NCI-H1105 treated with DMSO at 0.1 percent for 48 hours (cell line): ENCODE data around the gene MEMO1.
"Not testable (repeated sequence)": the region's sequence is repeated elsewhere in the genome, so short reads cannot be mapped to it uniquely, and the experiment has no call there.

Experiments
- DNase-seq: peaks from one replicate; lab custom pipeline; 2025; lab: John Stamatoyannopoulos, UW

Gene MEMO1

DNA sequence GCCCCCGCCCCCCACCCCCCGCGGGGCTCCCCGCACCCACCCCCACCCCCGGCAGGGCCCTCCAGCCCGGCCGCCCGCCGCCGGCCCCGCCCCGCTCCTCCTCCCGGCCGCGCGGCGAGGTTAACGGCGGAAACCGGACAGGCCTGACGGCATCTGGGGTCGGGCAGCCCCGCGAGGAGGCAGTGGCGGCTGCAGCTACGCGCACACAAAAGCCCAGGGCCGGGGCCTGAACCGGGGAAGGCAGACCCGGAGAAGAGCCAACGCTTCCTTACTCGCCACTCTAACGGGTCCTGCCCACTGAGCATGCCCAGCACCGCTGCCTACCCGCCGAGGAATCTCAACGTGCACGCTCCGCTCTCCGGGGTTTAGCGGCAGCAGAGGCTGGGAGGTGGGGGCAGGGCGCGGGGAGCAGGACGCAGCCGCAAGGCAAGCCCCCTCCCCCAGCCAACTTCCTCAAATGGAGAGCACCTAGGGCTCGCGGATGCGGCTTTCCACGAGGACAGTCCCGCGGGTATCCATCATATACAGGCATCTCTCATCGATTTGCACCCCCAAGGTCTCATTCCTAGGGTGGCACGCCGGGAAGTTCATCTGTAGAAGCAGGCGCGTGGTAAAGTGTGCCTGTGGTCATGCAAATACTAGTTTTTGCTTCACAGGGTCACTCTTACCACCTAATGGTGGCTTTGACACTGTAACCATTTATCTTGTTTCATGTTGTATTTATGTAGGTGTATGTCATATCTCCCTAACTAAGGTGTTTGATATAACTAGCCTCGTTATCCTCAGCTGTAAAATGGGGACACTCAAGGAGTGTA, at the start of gene MEMO1:
Gene MEMO1, minus strand, starts transcription at position 339 of the 815 bp plus-strand sequence. CDS start 761 bp downstream, outside the sequence.
- peak; percentile 87 for DNase-seq

DNA sequence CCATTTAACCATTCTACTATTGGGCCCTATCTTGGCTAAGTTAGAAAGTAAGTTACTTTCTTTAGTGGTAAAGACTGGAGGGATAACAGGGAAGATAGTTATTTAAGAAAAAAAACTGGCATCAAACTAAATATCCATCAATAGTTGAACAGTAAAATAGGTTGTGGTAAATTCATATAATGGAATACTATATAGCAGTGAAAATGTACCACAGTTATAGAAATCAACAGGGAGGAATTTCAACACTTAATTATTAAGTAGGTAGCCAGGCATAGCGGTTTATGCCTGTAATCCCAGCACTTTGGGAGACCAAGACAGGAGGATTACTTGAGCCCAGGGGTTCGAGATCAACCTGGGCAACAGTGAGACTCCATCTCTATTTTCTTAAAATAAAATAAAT, 49.5 kb upstream of the MEMO1 start:
- no peak for DNase-seq

GRCh38 chr2:32058130-32058529, 47.3 kb upstream of the MEMO1 start:
- no peak for DNase-seq

- DNase-seq, result not testable (repeated sequence)
Measured at GRCh38 chr2:32054583-32054982, 43.8 kb upstream of the MEMO1 start.

DNA sequence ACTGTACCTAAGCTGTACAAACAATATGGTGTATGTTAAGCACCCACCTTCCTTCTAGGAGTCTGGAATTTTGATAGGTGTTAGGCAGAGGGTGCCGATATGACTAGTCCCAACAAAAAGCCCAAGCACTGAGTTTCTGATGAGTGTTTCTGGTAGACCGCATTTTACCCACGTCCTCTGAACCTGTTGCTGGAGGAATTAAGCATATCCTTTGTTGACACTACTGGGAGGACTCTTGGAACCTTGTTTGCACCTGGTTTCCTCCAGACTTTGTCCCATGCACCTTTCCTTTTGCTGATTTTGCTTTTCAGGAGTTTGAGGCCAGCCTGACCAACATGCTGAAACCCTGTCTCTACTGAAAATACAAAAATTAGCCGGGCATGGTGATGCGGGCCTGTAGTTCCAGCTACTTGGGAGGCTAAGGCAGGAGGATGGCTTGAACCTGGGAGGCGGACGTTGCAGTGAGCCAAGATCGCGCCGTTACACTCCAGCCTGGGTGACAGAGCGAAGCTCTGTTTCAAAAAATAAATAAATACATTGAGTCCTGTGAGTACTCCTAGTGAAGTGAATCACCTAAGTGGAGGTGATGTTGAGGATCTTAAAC, 41.1 kb upstream of the MEMO1 start:
- DNase-seq, result no peak

- DNase-seq, result no peak
Measured at GRCh38 chr2:32043561-32043960, 32.8 kb upstream of the MEMO1 start.

DNA sequence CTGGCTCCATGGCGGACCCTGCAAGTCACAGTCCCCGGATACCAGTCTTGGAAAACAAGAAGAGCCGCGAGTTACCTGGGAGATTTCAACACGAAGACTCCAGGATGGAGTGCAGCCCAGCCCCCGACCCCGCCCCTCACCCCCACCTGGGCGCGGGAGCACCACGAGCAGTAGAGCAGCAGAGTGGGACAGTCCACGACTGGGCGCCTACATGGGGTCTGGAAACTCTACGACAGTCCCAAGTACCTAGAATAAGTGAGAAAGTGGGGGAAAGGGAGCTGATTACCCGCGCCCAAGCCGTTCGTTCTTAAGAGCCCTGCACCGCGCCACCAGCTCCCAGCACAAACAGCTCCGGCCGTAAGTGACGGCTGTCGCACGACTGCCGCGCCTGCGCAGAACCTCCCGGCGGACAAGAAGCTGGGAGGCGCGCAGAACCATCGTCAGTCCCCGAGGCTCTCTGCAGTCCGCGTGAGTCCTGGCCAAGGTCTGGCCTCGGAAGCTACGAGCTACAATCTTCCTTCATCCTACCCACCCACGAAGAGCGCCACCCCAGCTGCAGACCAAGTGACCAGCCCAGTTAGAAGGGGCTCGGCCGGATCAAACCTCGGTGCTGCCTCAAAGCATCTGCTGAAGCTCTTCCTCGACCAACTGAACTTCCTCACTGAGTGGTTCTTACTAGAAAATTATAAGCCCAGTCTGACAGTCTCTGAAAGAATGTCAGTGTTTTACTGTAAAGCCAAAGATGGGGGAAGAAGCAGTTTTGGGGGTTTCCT, 28.8 kb upstream of the MEMO1 start, which contains the start of gene DPY30:
Gene DPY30, minus strand, starts transcription at position 359 of the 773 bp plus-strand sequence. Its CDS starts 349 bp downstream, at position 10.
- DNase-seq, result peak; percentile 87

GRCh38 chr2:32034198-32034887, 23.5 kb upstream of the MEMO1 start:
- not testable (repeated sequence) for DNase-seq

- not testable (repeated sequence) for DNase-seq
Measured at GRCh38 chr2:32018789-32019482, 8.1 kb upstream of the MEMO1 start.

DNA sequence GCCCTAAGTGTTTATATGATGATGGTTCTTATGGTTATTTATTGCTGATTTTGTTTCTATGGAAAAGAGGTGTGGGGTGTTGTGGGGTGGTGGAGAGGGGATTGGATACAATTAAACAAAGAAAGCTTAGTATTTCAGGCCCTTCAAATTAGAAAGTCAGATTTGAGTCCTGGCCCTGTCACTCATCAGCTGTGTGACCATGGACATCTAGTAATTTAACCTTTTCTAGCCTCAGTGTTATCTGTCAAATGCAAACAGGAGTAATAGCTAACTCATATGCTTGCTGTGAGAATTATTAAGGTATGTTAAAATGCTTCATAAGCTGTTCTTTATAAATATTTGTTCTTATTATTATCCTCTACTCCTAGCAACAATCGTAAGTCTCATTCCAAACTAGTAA, 2.1 kb upstream of the MEMO1 start:
- DNase-seq, result no peak

GRCh38 chr2:32011485-32011960, 715 bp upstream of the MEMO1 start:
- no peak for DNase-seq

- not testable (repeated sequence) for DNase-seq
Measured at GRCh38 chr2:32010280-32010669, 533 bp downstream of the MEMO1 start.

DNA sequence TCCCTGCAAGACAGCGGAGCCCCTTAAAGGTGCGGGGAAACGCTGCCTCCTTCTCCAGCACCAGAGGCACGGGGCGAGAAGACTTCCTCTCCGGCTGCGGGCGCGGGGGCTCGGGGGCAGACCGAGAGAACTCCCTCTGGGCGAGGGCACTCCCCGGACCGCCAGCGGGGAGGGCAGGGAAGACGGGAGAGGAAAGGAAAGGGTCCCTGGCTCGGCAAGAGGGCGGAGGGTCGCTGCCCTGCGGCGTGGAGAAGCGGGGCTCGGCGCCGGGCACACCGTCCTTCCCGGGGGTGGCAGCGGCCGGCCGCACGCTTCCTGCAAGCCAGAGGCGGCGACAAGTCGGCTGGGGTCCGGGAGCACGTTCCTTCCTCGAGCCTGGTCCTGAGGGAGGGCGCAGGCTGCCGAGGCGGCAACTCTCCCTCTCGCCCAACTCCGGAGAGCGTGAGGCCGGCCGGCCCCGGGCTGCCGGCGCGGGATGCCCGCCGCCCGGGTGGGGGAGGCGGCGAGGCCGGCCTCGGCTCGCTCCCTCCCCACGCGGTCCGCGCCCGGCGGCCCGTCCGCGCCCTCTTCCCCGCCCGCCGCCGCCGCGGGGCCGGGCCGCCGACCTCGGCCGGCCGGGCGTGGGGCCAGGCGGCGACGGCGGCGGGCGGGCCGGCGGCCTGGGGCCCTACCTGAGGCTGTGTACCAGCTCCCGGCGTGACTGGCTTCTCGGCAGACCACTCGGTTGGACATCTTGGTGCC, 1.1 kb downstream of the MEMO1 start:
- no peak for DNase-seq

GRCh38 chr2:32008805-32009515, 1.8 kb downstream of the MEMO1 start:
- peak; percentile 4 for DNase-seq

GRCh38 chr2:32007121-32007391, 3.8 kb downstream of the MEMO1 start:
- no peak for DNase-seq

DNA sequence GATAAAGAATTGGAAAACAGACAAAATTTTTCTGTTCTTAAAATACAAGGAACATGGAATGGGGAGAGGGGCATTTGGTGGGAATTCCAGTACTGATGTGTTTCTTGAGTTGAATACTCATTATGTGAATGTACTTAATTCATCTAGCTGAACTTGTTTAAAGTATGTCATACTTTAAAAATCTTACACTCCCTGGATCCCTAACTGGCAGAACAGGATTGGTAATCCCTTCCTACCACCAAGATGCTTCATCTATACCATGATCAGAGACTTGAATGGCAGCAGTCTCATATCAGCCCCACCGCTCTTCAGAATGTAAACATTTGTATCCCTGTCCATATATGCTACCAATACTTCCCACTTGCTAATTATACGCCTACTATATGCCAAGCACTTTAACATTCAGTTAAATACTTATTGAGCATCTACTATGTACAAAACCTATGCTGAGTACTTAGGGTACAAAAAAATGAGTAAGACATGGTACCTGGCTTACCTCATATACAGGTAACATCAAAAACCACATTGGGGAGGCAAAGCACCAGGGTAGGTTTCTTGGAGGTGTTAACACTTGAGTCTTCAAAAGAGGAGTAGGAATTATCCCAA, 5.3 kb downstream of the MEMO1 start:
- no peak for DNase-seq

GRCh38 chr2:32003791-32004190, 7.0 kb downstream of the MEMO1 start:
- DNase-seq, result no peak

- DNase-seq, result no peak
Measured at GRCh38 chr2:32002406-32002805, 8.4 kb downstream of the MEMO1 start.

- no peak for DNase-seq
Measured at GRCh38 chr2:31999438-31999837, 11.4 kb downstream of the MEMO1 start.
